DOHH2 (cell line): Measurements from ENCODE around the gene LSM14B.

Experiments
- H3F3A ChIP-seq: fragments of 200-600 bp; sonication (generic), shearing (Covaris generic); 2 replicates; pipeline ENCODE4 v1.6.0; 2016; ENCODE audit warnings: antibody characterized with exemption, mild to moderate bottlenecking; ENCODE audit not compliant: control insufficient read depth, insufficient read depth
- H3K27ac ChIP-seq: fragments of 200-600 bp; sonication (generic); 2 replicates; pipeline ENCODE4 v1.5.1; 2014; ENCODE audit warnings: low read depth, mild to moderate bottlenecking, low read length, moderate library complexity
- H3K27me3 ChIP-seq: fragments of 200-600 bp; sonication (generic); 2 replicates; pipeline ENCODE4 v1.6.1; 2014; ENCODE audit warnings: mild to moderate bottlenecking, low read length, mixed read lengths; ENCODE audit not compliant: control insufficient read depth
- H3K36me3 ChIP-seq: fragments of 200-600 bp; sonication (generic); 2 replicates; pipeline ENCODE4 v1.6.1; 2014; ENCODE audit warnings: mild to moderate bottlenecking, low read length, moderate library complexity, mixed read lengths; ENCODE audit not compliant: control insufficient read depth
- H3K4me1 ChIP-seq: fragments of 200-600 bp; sonication (generic); 2 replicates; pipeline ENCODE4 v1.6.1; 2014; ENCODE audit warnings: mild to moderate bottlenecking, low read length, mixed read lengths; ENCODE audit not compliant: control insufficient read depth
- H3K4me2 ChIP-seq: fragments of 200-600 bp; sonication (generic); 2 replicates; pipeline ENCODE4 v1.6.0; 2014; ENCODE audit warnings: mild to moderate bottlenecking, low read length, moderate library complexity
- H3K4me3 ChIP-seq: fragments of 200-600 bp; sonication (generic); 2 replicates; pipeline ENCODE4 v1.5.1; 2014; ENCODE audit warnings: mild to moderate bottlenecking, low read length, mixed read lengths
- H3K79me2 ChIP-seq: fragments of 200-600 bp; sonication (generic); 2 replicates; pipeline ENCODE4 v1.6.1; 2014; ENCODE audit warnings: mild to moderate bottlenecking, low read length, mixed read lengths; ENCODE audit not compliant: control insufficient read depth
- H3K9me2 ChIP-seq: fragments of 200-600 bp; sonication (generic); replicated peaks from 2 replicates; pipeline ENCODE4 v1.6.1; 2014; ENCODE audit warnings: mild to moderate bottlenecking, low read length, mixed read lengths; ENCODE audit not compliant: control insufficient read depth
- H3K9me3 ChIP-seq: fragments of 200-600 bp; sonication (generic); 2 replicates; pipeline ENCODE4 v1.6.1; 2014; ENCODE audit warnings: antibody characterized with exemption, low read length, mixed read lengths; ENCODE audit not compliant: control insufficient read depth, insufficient read depth
- H4K20me1 ChIP-seq: fragments of 200-600 bp; sonication (generic); 2 replicates; pipeline ENCODE4 v1.6.0; 2014; ENCODE audit warnings: low read depth, mild to moderate bottlenecking, antibody characterized with exemption, low read length, moderate library complexity; ENCODE audit not compliant: control insufficient read depth, insufficient read depth
- EZH2phosphoT487 ChIP-seq: fragments of 200-600 bp; sonication (generic); IDR thresholded peaks from 2 replicates; pipeline ENCODE4 v1.6.1; 2017; ENCODE audit warnings: borderline replicate concordance, mild to moderate bottlenecking, antibody characterized with exemption, low read length, moderate library complexity, mixed read lengths
- TF ChIP-seq, protein P1 (sequence below): fragments of 200-600 bp; sonication (generic); IDR thresholded peaks from one replicate; pipeline ENCODE4 v1.5.1; 2014; ENCODE audit warnings: antibody characterized with exemption, mild to moderate bottlenecking, low read depth, low read length; ENCODE audit not compliant: poor library complexity, severe bottlenecking

Gene LSM14B

DNA sequence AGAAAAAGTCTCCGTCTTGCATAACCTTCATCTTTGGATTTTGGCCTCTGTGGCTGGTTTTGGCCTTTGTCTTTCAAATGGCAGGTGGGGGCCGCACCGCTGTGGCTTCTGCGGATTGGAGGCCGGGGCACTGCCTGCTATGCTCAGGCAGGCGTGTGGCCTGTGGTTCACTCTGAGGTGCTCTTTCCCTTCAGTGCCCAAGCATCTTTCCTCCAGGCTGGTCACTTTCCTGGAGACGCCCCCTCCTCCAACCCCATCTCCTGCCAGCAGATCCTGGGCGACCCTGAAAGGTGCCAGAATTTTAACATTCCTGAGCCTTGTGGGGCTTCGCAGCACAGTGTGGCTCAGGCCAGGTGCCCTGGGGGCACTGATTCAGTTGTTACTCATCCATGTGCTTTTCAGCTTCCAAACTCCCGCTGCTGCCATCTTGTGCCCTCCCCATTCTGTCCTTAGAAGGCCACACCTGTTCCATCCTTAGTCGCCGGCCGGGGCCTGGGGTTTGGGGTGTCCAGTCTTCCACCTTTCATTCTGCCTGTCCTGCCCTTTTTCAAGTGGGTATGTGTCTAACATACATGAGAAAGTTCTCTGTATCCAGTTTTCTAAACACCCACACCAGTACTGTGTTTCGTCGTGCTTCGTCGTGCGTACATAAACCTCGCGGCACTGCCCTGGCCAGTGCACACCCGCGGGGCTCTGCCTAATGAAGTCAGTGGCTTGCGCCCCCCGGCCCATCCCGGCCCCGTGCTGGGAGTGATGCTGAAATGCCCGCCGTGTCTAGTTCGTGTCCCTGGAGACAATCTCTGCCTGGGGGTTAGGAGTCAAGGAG is 33.4 kb downstream of the LSM14B start:
- no peak overlapping the region for H3K27ac ChIP-seq
- H3K27me3 ChIP-seq, result no peaks in the 10 kb centered on the region
- H3K4me3 ChIP-seq, result no peak overlapping the region
- H3K4me1 ChIP-seq, result no peaks in the 10 kb centered on the region
- H3K36me3 ChIP-seq, result peaks cover 8% of the 10 kb centered on the region; the same call in 1 of the 2 replicates
- H3K4me2 ChIP-seq, result no peak overlapping the region
- no peaks in the 10 kb centered on the region; the same call in 1 of the 2 replicates for H4K20me1 ChIP-seq
- TF ChIP-seq, protein P1, sequence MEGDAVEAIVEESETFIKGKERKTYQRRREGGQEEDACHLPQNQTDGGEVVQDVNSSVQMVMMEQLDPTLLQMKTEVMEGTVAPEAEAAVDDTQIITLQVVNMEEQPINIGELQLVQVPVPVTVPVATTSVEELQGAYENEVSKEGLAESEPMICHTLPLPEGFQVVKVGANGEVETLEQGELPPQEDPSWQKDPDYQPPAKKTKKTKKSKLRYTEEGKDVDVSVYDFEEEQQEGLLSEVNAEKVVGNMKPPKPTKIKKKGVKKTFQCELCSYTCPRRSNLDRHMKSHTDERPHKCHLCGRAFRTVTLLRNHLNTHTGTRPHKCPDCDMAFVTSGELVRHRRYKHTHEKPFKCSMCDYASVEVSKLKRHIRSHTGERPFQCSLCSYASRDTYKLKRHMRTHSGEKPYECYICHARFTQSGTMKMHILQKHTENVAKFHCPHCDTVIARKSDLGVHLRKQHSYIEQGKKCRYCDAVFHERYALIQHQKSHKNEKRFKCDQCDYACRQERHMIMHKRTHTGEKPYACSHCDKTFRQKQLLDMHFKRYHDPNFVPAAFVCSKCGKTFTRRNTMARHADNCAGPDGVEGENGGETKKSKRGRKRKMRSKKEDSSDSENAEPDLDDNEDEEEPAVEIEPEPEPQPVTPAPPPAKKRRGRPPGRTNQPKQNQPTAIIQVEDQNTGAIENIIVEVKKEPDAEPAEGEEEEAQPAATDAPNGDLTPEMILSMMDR, result no peak
- no peak for TF ChIP-seq EZH2phosphoT487
- no peaks in the 10 kb centered on the region for H3K9me2 ChIP-seq
- no peaks in the 10 kb centered on the region for H3K9me3 ChIP-seq
- H3K79me2 ChIP-seq, result peaks cover 82% of the 10 kb centered on the region
- H3F3A ChIP-seq, result no peaks in the 10 kb centered on the region

DNA sequence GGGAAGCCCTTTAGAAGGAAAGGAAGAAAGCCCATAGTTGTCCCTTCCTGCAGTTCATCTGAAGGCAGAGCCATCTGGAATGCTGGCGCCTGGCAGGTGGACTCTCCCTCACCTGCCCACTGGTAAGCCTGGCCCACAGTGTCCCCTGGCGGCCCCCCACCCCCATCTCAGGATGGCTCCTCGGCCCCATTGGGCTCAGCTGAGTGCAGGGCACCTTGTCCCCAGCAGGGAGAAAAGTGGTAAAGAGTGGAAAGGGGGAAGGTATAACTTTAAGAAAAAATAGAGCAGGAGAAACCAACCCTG is 33.9 kb downstream of the LSM14B start:
- Histone ChIP-seq H3K36me3 (peaks cover 8% of the 10 kb centered on the region; the same call in 1 of the 2 replicates), H3K4me2 (no peak overlapping the region), H3K27ac (no peak overlapping the region), H3K4me3 (no peak overlapping the region), H3K4me1 (no peaks in the 10 kb centered on the region), H3K9me3 (no peaks in the 10 kb centered on the region), H4K20me1 (no peaks in the 10 kb centered on the region; the same call in 1 of the 2 replicates), H3K9me2 (no peaks in the 10 kb centered on the region), H3F3A (no peaks in the 10 kb centered on the region), H3K79me2 (peaks cover 76% of the 10 kb centered on the region), H3K27me3 (no peaks in the 10 kb centered on the region)
- TF ChIP-seq, protein P1, result no peak
- no peak for TF ChIP-seq EZH2phosphoT487

DNA sequence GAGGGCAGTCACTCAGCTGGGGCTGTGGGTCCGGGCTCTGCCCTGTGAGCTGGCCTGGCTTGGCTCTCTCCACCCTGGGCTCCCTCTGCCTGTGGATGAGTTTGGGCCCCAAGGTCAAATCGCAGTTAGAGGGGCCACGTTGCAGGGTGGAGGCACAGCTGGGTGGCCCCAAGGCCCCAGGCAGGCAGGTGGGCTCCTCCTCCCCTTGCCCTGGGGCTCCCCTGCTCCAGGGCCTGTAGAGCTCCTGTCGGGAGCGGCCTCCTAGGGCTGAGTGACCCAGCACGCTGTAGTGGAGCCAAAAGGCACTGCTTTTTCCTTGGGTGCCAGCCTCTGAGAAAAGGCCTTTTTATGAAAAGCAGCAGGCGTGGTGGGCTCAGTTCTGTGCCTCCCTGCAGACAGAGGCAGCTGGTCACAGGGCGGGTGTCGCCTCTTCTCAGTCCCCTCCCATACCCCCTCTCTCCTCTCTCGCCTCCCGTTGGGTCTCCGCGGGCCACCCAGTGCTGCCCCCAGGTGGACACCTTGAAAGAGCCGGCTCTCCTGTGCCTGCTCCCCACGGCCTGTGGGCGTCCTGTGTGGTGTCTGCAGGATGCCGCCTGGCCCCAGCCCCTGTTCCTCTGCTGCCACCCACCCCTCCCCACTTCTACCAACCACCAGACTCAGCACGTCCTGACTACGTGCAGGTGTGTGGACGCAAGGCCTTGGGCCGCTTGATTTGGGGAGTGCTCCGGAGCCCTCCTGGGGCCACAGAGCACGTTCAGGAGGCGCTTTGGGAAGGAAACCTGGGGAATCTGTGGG is 34.5 kb downstream of the LSM14B start:
- Histone ChIP-seq H3K4me3 (no peak overlapping the region), H4K20me1 (no peaks in the 10 kb centered on the region; the same call in 1 of the 2 replicates), H3K4me1 (no peaks in the 10 kb centered on the region), H3K36me3 (peaks cover 12% of the 10 kb centered on the region; the same call in 1 of the 2 replicates), H3K27me3 (no peaks in the 10 kb centered on the region), H3F3A (no peaks in the 10 kb centered on the region), H3K9me2 (no peaks in the 10 kb centered on the region), H3K27ac (no peak overlapping the region), H3K4me2 (no peak overlapping the region), H3K9me3 (no peaks in the 10 kb centered on the region), H3K79me2 (peaks cover 71% of the 10 kb centered on the region)
- no peak for TF ChIP-seq EZH2phosphoT487
- TF ChIP-seq, protein P1, result peak; percentile 79
